Activated naive CD4-positive, alpha-beta T cell treated with Interleukin-2 at 50 U/mL for 16 hours (primary cell): ENCODE data around the gene TUBGCP2.

Experiments used
- DNase-seq: peaks from one replicate; pipeline ENCODE4 v3.0.0-alpha.2; 2020

The TUBGCP2 gene, protein sequence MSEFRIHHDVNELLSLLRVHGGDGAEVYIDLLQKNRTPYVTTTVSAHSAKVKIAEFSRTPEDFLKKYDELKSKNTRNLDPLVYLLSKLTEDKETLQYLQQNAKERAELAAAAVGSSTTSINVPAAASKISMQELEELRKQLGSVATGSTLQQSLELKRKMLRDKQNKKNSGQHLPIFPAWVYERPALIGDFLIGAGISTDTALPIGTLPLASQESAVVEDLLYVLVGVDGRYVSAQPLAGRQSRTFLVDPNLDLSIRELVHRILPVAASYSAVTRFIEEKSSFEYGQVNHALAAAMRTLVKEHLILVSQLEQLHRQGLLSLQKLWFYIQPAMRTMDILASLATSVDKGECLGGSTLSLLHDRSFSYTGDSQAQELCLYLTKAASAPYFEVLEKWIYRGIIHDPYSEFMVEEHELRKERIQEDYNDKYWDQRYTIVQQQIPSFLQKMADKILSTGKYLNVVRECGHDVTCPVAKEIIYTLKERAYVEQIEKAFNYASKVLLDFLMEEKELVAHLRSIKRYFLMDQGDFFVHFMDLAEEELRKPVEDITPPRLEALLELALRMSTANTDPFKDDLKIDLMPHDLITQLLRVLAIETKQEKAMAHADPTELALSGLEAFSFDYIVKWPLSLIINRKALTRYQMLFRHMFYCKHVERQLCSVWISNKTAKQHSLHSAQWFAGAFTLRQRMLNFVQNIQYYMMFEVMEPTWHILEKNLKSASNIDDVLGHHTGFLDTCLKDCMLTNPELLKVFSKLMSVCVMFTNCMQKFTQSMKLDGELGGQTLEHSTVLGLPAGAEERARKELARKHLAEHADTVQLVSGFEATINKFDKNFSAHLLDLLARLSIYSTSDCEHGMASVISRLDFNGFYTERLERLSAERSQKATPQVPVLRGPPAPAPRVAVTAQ

DNA sequence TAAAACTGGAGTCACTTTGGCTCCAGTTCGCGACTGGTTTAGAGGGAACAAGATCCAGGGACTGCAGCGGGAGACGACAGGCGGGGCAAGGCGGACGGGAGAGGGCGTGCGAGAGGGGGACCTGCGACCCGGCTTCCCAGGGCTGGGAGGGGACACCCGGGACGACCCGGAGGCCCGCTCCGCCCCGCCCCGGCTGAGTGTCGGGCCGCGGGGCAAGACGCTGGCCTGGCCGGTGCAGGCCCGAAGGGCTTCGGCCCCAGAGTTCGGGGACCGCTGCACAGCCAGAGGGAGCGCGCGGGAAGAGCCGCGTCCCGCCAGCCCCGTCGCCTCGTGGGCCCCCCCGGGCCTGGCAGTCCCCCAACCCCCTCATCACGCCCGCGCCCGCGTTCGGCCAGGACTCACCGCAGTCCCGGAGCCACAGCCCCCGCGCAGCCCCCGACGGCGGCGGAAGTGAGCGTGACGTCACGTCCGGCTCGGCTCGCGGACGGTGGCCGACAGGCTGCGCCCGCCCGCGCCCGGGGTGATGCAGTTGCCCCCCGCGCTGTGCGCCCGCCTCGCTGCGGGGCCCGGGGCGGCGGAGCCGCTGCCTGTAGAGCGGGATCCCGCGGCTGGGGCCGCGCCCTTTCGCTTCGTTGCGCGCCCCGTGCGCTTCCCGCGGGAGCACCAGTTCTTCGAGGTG lies at the start of gene TUBGCP2, which contains the start of gene ZNF511:
TUBGCP2 (minus strand) TSS at position 452 of the 679 bp plus-strand sequence. CDS start 5,931 bp downstream, outside the sequence.
ZNF511 (plus strand) TSS at position 494 of the 679 bp plus-strand sequence; CDS start at position 524, 30 bp downstream.
- DNase-seq = peak; percentile 92

GRCh38 chr10:133357285-133358161 lies 48.9 kb upstream of the TUBGCP2 start, which contains the start of gene FUOM:
FUOM (minus strand) TSS chr10:133358019; CDS start chr10:133358007, 12 bp downstream.
- peak; percentile 77 for DNase-seq

DNA sequence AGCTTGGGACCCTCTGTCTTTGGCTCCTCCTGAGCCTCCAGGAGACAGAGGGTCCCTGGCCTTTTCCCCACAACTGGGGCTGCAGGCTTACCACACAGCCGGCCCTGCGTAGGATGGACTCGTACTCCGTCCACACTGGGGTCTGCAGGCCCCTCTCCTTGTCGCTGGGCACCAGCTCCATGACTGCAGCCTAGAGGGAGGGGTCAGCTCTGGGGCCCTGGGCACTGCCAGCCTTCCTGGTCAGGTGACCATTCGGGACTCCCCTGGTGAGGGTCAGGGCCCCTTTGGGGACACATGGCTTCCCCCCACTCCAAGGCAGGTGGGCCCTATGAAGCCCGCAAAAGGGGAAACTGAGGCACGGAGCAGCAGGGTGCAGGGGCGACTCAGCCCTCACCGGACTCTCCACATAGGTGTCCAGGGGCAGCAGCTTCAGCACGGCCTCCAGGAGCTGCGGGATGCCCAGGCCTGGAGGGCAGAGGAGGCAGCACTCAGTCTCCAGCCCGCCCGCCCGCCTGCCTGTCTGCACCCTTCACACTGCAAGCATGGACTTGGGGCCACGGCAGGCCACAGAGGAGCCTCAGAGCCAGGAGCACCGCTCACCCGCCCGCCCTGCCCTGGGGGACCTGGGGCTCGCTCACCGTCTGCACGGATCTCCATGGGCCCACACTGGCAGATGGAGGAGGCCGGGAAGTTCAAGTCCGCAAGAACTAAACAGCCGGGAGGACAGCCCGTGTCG lies 48.0 kb upstream of the TUBGCP2 start:
- no peak for DNase-seq

- DNase-seq = no peak
These were observed 47.3 kb upstream of the TUBGCP2 start for GRCh38 chr10:133355991-133356390.

- no peak for DNase-seq
These were observed 46.6 kb upstream of the TUBGCP2 start for GRCh38 chr10:133355266-133355665.

- no peak for DNase-seq
These were observed 46.1 kb upstream of the TUBGCP2 start for GRCh38 chr10:133354672-133355240.

DNA sequence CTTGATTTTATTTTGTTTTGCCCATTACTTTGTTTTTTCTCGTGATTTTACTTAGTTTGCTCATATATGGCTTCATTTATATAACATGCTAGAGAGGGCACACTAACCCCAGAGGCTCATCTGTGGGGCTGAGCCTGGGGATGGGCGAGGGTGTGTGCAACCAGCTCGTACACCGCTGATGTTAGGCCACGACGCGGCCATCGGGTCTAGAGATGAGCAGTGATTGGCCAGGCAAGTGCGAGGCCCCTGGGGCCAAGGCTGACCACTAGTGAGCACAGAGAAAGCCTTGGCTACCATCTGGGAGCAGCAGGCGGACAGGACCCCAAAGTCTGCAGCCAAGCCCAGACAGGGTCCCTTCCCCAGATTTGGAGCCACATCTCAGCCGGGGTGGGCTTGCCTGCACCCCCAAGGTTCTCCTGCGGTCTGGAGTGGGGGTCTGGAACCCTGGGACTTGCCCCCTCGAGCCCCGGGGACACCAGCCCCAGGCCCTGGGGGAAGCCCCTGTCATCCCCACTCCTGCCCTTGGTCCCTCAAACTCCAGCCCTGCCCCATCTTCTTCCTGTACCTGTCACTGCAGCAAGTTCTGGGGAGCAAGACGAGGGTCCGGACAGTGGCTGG lies 45.4 kb upstream of the TUBGCP2 start:
- no peak for DNase-seq

GRCh38 chr10:133353202-133353959 lies 44.7 kb upstream of the TUBGCP2 start:
- no peak for DNase-seq

DNA sequence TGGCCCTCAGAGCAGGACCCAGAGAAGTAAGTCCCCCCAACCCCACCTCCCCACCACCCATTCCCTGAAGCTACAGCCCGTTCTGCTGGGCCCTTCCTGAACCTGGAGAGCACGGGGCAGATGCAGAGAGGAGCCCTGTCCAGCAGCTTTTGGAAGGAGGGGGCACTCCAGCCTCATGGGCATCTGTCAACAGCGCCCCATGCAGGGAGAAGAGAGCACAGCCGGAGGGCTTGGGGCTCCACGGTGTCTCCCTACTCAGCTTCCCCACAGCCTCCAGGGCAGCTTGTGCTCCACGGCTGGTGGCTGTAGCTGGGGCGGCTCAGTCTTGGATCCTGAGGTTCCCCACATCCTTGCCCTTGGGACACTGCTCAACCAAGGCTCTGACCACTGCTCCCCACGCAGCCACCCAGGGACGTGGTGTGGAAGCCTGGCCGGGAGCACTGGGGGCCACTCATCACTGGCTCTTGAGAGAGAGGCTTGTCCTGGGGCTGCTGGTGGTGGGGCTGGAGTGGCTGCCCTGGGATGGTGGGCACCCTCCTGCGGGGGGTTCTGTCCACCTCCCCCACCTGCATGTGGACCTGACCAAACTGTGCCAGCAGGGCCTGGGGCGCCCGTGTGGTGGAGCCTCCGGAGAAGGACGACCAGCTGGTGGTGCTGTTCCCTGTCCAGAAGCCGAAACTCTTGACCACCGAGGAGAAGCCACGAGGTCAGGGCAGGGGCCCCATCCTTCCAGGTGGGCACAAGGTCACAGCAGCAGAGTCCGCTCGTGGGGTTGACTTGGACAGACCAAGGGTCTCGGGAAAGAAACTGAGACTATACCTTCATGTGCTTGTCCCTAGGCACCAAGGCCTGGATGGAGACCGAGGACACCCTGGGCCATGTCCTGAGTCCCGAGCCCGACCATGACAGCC lies 43.0 kb upstream of the TUBGCP2 start:
- no peak for DNase-seq

DNA sequence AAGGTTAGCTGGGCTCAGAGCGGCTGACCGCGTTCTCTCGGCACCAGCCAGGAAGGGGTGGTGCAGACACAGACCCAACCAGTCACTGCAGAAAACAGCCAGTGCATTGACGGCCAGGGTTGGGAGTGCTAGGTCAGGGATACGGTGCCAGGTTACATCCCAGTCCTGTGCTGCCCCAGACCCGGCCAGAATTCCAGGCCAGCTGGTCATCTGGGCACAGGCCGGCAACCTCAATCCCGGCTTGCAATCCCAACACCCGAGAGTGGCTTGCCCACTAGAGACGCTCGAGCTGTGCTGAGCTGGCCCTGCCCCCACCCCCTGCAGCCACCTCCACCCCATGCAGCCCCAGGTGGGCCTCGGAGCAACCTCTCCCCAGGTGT lies 42.3 kb upstream of the TUBGCP2 start:
- DNase-seq = no peak

- DNase-seq = no peak
These were observed 41.7 kb upstream of the TUBGCP2 start for GRCh38 chr10:133350283-133350949.

GRCh38 chr10:133349577-133350011 lies 40.9 kb upstream of the TUBGCP2 start:
- no peak for DNase-seq

- no peak for DNase-seq
These were observed 40.5 kb upstream of the TUBGCP2 start for GRCh38 chr10:133349160-133349568.

GRCh38 chr10:133347710-133348517 lies 39.2 kb upstream of the TUBGCP2 start:
- DNase-seq = no peak

GRCh38 chr10:133346413-133346812 lies 37.7 kb upstream of the TUBGCP2 start:
- no peak for DNase-seq

GRCh38 chr10:133344236-133344635 lies 35.6 kb upstream of the TUBGCP2 start:
- no peak for DNase-seq

- no peak for DNase-seq
These were observed 34.9 kb upstream of the TUBGCP2 start for GRCh38 chr10:133343558-133343957.
